ENCODE measurements around the gene DNAH17. TPM values are rescaled to one million over a fixed set of nuclear protein-coding genes. Genes with fewer than 3 reads are reported as not detected.
A peak's percentile ranks its signal among the peaks of the same experiment; 100 is the strongest.

The DNAH17 gene
- total RNA-seq, 1 donor from 2014 or later = 0.40 TPM

DNA sequence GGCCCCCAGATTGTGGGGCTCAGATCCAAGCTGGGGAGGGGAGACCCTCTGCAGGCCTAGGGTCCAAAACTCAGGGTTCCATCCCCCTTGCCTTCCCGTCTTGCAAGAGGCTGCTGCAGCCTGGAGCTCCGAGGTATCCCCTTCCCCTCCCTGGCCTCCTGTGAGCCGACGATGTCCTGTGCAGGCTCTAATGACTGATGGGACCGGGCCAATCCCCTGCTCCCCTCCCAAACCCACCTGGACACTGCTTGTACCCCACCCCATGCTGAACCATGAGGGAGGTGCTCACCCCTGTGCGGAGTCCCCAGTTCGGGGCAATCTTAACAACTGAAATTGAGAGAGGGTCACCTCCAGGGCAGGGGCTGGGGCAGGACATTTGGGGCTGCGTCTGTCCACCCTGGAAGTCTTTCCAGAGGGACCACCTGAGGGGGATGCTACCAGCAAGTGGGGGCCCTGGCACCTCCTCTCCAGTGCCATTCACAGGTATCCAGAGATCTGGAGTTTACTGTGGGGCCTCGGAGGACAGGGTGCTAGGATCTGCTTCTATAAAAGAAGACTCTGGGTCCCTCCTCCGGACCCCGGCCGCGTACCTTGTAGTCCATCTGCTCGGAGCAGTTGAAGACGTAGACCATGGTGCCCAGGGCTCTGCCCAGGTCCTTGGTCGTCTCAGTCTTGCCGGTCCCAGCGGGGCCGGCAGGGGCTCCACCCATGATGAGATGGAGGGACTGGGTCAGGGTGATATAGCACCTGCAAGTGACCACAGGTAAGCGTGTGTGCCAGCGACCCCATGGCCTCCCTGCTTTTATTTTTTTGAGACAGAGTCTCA, 77.3 kb downstream of the DNAH17 start:
- DNase-seq (ENCODE audit: low read depth in 2 of 2) = no peak

- DNase-seq (ENCODE audit: low read depth in 2 of 2) = no peak
Measured at GRCh38 chr17:78498848-78499247, 78.3 kb downstream of the DNAH17 start.

GRCh38 chr17:78497115-78497540, 80.1 kb downstream of the DNAH17 start:
- DNase-seq (ENCODE audit: low read depth in 2 of 2) = peak; percentile 84 to 88

GRCh38 chr17:78496311-78496710, 80.9 kb downstream of the DNAH17 start:
- no peak for DNase-seq (ENCODE audit: low read depth in 2 of 2)

- no peak for DNase-seq (ENCODE audit: low read depth in 2 of 2)
Measured at GRCh38 chr17:78495634-78496033, 81.6 kb downstream of the DNAH17 start.

DNA sequence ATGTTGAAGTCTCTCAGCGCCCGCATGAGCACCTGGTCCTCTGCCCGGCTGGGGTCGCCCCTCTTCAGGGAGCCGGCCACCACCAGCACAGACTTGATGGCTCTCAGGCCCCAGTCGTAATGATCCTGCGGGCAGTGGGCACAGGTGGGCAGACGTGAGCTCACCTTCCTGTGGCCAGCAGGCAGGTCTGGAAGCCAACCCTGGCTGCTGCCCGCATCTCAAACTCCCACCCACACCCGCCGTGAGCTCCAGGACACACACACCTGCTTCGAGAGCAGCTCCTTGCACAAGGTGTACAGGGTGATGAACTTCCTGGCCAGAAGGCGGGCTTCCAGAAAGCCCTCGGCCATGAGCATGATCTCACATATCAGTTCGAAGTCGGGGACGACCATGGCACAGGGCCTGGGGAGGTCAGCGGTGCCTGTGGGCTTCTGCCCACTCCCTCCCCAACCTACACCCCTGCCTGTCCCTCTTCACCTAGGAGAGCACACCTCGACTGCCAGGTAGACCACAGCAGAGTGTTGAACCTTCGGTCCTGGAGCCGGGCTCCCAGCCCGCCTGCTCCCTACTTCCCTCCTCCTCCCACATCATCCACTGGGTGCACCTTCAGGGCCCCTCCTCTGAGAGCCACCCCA, 82.4 kb downstream of the DNAH17 start:
- no peak for DNase-seq (ENCODE audit: low read depth in 2 of 2)

DNA sequence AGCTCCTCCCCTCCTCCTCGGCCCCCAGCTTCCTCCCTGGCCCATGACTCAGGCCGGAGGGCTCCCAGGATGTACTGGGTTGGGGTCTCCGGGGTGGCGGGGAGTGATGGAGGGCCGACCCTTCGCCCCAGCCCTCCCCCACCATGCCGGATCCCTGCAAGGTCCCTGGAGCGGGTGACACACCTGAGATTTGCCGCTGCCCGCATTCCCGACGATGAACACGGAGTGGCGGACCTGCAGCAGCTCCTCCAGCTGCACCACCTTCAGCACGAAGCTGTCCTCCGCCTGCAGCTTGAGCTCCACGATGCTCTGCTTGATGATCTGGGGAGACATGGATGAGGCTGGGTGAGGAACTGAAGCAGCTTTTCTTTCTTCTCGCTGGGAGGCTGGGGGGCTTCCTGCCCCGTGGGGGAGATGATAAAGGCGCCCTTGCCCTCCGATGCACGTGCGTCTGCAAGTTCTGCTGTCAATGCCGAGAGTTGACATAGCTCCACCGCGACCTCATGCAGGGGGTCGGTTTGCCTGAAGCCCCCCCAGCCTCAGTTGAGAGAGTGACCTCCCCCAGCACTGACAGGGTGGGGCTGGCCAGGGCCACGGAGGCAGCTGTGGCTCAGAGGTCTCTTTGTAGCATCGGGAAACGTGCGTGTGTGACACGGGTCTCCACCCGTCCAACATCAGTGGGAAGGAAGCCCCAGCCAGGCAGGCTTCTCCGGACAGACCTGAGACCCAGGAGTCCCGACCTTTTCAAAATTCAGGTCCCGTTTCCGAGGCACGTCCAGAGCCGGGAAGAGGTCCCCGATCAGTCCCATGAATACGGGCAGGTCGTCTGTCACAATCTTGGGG, 83.1 kb downstream of the DNAH17 start:
- no peak for DNase-seq (ENCODE audit: low read depth in 2 of 2)

- DNase-seq (ENCODE audit: low read depth in 2 of 2) = peak; percentile 26 to 86
Measured at GRCh38 chr17:78493450-78493849, 83.7 kb downstream of the DNAH17 start.

- DNase-seq (ENCODE audit: low read depth in 2 of 2) = no peak
Measured at GRCh38 chr17:78492116-78492799, 84.9 kb downstream of the DNAH17 start.

DNA sequence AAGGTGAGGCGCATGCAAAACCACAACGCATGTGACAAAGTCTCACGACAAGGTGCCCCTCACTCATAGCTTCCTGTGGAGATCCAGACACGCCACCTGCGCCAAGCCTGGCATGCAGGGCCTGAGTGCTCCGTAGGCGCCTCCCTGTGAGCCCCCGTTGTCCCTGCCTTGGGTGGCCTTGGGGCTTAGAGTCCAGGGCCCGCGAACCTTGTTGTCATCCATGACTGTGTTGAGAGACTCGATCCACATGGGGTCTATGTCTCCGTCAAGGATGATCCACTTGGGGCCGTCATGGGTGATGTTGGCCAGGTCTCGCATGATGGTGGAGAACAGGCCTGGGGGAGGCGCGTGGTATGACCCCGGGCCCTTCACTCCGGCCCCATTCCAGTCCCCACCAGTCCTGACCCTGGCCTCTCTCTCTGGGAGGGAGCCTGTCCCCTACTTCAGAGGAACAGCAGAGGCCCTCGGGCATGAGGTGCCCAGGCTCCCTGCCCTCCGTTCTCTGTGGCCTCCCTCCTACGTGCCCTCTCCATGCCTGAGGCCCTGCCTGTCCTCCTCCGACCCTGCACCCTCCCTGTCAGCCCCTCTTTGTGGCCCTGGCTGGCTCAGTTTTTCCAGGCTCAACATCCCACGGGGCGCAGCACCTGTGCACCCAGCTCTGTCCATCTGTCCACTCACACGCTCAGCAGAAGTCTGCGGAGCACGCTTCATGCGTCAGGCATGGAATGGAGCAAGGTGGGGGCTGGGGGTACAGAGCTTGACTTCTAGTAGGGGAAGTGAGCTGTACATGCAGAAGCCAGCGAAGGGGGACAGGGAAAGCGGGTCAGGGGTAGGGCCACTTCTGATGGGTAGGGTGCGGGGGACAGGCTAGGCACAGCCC, 85.7 kb downstream of the DNAH17 start:
- DNase-seq (ENCODE audit: low read depth in 2 of 2) = no peak

GRCh38 chr17:78490673-78491072, 86.5 kb downstream of the DNAH17 start:
- DNase-seq (ENCODE audit: low read depth in 2 of 2) = no peak

GRCh38 chr17:78490156-78490555, 87.0 kb downstream of the DNAH17 start:
- DNase-seq (ENCODE audit: low read depth in 2 of 2) = no peak

- no peak for DNase-seq (ENCODE audit: low read depth in 2 of 2)
Measured at GRCh38 chr17:78488867-78489634, 88.1 kb downstream of the DNAH17 start.

- DNase-seq (ENCODE audit: low read depth in 2 of 2) = no peak
Measured at GRCh38 chr17:78488156-78488555, 89.0 kb downstream of the DNAH17 start.

GRCh38 chr17:78486946-78487680, 90.1 kb downstream of the DNAH17 start:
- DNase-seq (ENCODE audit: low read depth in 2 of 2) = peak in 1 of 2 donors; percentile 20

GRCh38 chr17:78486228-78486802, 90.9 kb downstream of the DNAH17 start:
- DNase-seq (ENCODE audit: low read depth in 2 of 2) = no peak

DNA sequence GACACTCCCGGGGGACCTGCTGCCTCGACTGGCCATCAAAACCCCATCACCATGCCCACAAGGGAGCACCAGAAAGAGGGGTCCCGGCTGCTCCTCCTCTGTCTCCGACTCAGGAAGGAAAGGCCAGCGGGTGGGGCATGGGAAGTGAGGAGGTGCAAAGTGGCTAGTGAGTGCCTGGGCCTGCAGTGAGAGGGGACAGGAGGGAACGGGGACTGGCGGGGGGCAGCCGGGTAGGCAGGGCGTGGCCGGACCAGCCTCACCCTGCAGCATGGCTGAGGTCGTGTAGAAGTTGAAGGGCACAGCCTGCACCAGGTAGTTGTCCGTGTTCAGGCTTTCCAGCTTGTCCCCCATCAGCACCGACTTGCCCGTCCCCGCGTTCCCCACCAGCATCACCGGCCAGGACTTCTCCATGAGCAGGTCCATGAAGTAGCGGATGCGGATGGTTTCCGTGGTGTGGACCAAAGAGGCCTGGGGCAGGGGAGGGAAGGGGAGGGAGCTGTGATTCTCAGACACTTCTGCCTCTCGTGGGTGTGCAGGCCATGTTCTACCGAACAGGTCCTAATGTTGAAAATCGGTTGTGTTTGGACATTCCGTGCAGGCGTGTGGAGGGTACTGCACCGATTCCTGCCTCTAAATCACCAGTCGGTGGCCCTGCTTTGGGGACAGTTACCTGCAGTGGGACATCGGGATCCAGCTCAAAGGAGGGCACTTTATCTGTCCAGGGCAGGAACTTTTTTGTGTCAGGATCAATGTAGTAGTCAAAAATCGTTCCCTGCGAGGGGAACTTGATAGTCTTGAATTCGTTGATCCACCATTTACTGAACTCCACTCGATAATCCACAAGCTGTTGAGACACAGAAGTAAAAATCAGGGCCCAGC, 91.7 kb downstream of the DNAH17 start:
- DNase-seq (ENCODE audit: low read depth in 2 of 2) = no peak

Data from lung microvascular endothelial cell (primary cell).